Coronary artery (tissue), 2 donors: ENCODE data around the gene OR10K2.
"Not testable (repeated sequence)": the region's sequence is repeated elsewhere in the genome, so short reads cannot be mapped to it uniquely, and the experiment has no call there.

Experiments
- DNase-seq: peaks from one replicate; pipeline ENCODE4 v3.0.0-alpha.2; 2017; ENCODE audit warnings: low spot score
- H3K27ac ChIP-seq, 2 donors: fragments of 200-600 bp; sonication (generic); one replicate each; pipeline ENCODE4 v1.5.1; 2016 to 2019
- H3K4me3 ChIP-seq: fragments of 200-600 bp; sonication (generic); 2 replicates; pipeline ENCODE4 v1.5.1; 2016; ENCODE audit warnings: mild to moderate bottlenecking, moderate library complexity
- TF ChIP-seq, protein P1 (sequence below): fragments of 200-600 bp; sonication (generic); IDR thresholded peaks from one replicate; pipeline ENCODE4 v1.5.1; 2019; ENCODE audit warnings: antibody characterized with exemption

Gene OR10K2

DNA sequence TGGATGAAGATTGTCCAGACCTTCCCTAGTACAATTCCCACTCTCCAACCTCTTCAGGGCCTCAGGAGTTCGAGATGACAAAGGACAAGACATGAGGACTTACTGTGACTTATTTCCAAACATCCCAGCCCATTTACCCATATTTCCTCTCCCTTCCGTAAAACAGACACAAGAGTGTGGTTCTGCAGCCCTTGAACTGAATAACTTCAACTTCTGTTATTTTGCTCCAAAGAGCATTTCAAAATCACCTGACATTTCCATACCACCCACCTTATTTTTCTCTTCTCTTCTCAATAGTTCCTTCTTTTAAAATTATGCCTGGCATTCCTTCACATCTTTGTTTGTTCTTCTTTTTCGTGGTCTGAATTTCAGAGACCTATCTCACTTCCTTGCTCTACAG lies 8.7 kb upstream of the OR10K2 start:
- Histone ChIP-seq H3K4me3 (no peak overlapping the region), H3K27ac (no peak overlapping the region)
- TF ChIP-seq, protein P1, sequence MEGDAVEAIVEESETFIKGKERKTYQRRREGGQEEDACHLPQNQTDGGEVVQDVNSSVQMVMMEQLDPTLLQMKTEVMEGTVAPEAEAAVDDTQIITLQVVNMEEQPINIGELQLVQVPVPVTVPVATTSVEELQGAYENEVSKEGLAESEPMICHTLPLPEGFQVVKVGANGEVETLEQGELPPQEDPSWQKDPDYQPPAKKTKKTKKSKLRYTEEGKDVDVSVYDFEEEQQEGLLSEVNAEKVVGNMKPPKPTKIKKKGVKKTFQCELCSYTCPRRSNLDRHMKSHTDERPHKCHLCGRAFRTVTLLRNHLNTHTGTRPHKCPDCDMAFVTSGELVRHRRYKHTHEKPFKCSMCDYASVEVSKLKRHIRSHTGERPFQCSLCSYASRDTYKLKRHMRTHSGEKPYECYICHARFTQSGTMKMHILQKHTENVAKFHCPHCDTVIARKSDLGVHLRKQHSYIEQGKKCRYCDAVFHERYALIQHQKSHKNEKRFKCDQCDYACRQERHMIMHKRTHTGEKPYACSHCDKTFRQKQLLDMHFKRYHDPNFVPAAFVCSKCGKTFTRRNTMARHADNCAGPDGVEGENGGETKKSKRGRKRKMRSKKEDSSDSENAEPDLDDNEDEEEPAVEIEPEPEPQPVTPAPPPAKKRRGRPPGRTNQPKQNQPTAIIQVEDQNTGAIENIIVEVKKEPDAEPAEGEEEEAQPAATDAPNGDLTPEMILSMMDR: no peak
- DNase-seq: no peak

DNA sequence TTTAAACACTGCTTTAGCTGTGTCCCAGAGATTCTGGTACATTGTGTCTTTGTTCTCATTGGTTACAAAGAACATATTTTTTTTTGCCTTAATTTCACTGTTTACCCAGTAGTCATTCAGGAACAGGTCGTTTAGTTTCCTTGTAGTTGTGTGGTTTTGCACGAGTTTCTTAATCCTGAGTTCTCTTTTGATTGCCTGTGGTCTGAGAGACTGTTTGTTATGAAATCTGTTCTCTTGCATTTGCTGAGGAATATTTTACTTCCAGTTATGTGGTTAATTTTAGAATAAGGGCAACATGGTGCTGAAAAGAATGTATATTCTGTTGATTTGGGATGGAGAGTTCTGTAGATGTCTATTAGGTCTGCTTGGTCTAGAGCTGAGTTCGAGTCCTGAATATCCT lies 4.1 kb upstream of the OR10K2 start:
- DNase-seq, H3K27ac ChIP-seq, H3K4me3 ChIP-seq: not testable (repeated sequence)

DNA sequence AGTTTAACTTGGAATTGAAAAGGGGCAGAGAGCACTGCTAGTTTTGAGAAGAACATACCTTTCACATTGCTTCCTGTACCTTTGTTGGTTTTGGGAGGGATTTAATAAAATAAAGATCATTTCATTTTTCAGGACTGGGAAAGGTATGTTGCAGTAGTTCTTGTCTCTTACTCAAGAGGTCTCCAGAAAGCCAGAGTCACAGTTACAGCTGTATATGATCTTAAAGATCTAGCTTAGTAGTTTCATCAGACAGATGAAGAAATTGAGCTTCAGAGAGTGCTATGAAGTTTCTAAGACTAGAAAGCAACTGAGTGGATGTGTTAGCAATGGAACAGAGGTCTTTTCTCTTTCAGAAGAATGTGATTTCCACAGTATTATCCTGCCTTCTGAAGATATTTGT lies 1.0 kb downstream of the OR10K2 start:
- TF ChIP-seq, protein P1: no peak
- DNase-seq: no peak
- H3K4me3 ChIP-seq: no peak overlapping the region
- H3K27ac ChIP-seq: no peak overlapping the region

DNA sequence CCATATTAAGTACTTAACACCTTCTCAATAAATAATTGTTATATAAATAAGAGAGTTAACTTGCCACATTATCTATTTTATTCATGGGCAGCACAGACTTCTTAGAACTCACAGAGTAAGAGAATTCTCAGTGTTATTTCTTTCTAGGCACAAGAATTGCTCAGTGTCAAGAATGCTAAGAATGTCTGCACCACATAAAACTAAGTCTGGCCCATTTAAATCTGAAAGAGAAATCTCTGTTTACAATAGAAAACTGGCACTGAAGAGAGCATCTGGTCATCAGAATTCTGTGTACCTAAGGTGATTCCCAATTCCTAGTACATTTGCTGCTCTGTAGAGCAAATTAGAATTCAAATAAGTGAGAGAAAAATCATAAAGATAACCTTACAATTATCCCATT lies 3.8 kb downstream of the OR10K2 start:
- H3K4me3 ChIP-seq: no peak overlapping the region
- no peak overlapping the region for H3K27ac ChIP-seq
- DNase-seq: no peak
- TF ChIP-seq, protein P1: no peak

DNA sequence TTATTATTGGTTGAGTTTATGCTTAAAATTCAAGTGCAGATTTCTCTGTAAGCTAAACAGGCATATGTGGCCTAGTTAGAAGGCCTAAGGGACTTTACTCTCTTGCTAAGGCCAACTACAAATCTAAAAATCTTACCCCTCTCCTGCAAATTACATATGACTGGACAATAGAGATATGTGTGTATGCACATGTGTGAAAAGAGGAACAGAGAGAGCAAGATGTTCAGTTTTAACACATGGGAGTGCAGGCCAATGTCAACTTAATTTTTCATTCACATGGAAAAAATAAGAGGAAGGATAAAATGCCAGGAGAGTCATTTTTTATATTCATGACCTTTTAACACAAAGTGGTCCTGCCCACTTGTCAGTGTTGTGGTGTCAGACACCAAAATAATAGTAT lies 8.5 kb downstream of the OR10K2 start:
- H3K4me3 ChIP-seq: no peak overlapping the region
- H3K27ac ChIP-seq: no peak overlapping the region
- TF ChIP-seq, protein P1: no peak
- no peak for DNase-seq

DNA sequence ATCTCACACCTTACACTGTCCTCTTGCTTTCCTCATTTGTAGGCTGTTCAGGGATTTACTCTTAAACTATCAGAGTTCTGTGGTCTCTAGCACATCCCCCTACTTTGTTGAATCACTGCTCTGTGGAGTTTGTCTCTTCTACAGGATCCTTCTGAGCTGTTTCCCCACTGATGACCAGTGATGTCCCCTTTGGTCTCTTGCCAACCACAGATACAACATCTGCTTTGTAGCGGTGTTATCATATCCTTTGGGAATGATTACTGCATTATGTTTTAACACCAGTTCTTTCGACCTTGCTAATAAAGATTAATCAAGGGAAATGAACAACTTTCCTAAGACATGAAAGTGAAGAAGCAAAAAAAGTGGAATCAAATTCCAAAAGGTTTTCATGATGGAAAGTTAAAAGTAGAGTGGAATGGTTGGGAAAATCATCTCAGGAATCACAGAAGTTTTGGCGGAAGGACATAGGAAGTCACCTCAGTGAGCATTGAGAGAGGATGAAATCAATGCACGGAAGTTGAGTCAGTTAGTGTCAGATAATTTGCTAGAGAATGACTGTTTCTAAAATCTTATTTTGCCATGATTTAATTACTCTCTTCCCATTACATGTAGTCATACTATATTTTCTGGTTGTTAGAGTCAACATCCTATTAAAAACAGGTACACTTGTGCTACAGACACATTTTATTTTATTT lies 11.2 kb downstream of the OR10K2 start:
- DNase-seq: no peak
- no peak overlapping the region for H3K4me3 ChIP-seq
- no peak overlapping the region for H3K27ac ChIP-seq
- TF ChIP-seq, protein P1: no peak

DNA sequence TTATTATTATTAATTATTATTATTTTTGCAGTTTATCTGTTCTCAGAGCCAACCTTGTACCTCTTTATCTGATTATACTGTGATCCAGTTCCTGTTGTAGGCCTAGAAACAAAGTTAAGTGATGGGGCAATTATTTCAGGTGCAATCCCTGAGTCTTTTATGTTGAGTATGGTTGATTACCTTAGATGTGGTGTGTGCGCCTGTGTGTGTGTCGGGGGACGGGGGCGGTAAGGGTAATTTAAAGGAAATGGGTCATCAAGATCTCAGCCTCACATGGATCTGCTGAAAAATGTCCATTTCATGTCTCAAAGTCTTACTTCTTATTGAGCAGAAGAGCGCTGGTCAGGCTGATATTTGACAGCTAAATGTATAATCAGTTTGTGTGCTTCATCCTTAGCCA lies 18.9 kb downstream of the OR10K2 start:
- TF ChIP-seq, protein P1: no peak
- Histone ChIP-seq H3K27ac (no peak overlapping the region), H3K4me3 (no peak overlapping the region)
- DNase-seq: no peak
